ENCODE measurements around the gene PXMP4.

PXMP4 gene

DNA sequence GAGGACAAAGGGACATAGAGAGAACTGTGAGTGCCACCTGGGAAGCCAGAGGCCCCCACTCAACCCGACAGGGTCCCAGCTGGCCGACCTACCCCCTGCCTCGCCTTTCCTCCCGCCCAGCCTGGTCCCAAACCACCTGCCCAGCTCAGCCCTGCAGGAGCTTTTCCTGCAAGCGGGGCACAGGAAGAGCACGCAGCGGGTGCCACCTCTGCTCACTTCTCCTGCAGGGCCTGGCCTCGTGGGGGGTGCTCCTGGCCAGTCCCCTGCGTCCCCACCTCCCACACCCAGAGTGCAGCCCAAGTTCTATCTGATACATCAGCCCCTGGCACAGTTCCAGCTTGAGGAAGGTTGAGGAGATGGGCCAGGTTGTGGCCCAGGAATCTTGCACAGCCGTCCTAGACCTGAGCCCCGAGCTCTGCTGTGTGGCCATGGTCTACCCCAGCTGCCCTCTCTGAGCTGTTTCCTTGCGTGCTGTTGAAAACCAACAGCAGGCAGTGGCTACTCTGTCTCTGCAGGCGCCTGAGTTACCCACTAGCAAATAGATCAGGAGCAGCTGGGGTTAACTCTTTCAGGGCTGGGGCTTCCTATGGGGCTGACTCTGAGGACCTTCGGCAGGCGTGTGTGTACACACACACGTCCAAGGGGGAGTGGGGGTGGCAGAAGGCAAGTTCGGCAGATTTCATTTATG, 47.5 kb downstream of the PXMP4 start:
- H3K27ac ChIP-seq = no peak overlapping the region
- peaks cover 20 to 22% of the 10 kb centered on the region in 2 experiments for H3K4me1 ChIP-seq (ENCODE audit: control insufficient read depth in 1 of 2, insufficient read depth in 1 of 2, low read depth in 1 of 2, low read length in 1 of 2)
- TF ChIP-seq CTCF (IDR thresholded peaks at IDR 0.05) = no peak
- no peaks in the 10 kb centered on the region for H3K27me3 ChIP-seq
- H3K9me3 ChIP-seq = no peaks in the 10 kb centered on the region
- no peak overlapping the region for H3K4me3 ChIP-seq (ENCODE audit: low read depth in 1 of 2, low read length in 1 of 2)
- no peaks in the 10 kb centered on the region for H3K36me3 ChIP-seq

- no peaks in the 10 kb centered on the region for H3K36me3 ChIP-seq
- H3K27ac ChIP-seq = no peak overlapping the region
- no peaks in the 10 kb centered on the region for H3K9me3 ChIP-seq
- no peaks in the 10 kb centered on the region for H3K27me3 ChIP-seq
- H3K4me3 ChIP-seq (ENCODE audit: low read depth in 1 of 2, low read length in 1 of 2) = no peak overlapping the region
- peaks cover 28 to 29% of the 10 kb centered on the region in 2 experiments for H3K4me1 ChIP-seq (ENCODE audit: control insufficient read depth in 1 of 2, insufficient read depth in 1 of 2, low read depth in 1 of 2, low read length in 1 of 2)
- no peak for TF ChIP-seq CTCF (IDR thresholded peaks at IDR 0.05)
These were observed 48.4 kb downstream of the PXMP4 start for GRCh38 chr20:33671573-33672288.

GRCh38 chr20:33670715-33671499, 49.2 kb downstream of the PXMP4 start:
- Histone ChIP-seq H3K27ac (no peak overlapping the region), H3K27me3 (no peaks in the 10 kb centered on the region), H3K4me1 (ENCODE audit: control insufficient read depth in 1 of 2, insufficient read depth in 1 of 2, low read depth in 1 of 2, low read length in 1 of 2) (peaks cover 36% of the 10 kb centered on the region in 2 experiments), H3K36me3 (no peaks in the 10 kb centered on the region), H3K4me3 (ENCODE audit: low read depth in 1 of 2, low read length in 1 of 2) (no peak overlapping the region), H3K9me3 (no peaks in the 10 kb centered on the region)
- TF ChIP-seq CTCF (IDR thresholded peaks at IDR 0.05) = no peak

- H3K36me3 ChIP-seq = no peaks in the 10 kb centered on the region
- no peak for TF ChIP-seq CTCF (IDR thresholded peaks at IDR 0.05)
- no peaks in the 10 kb centered on the region for H3K27me3 ChIP-seq
- no peak overlapping the region for H3K27ac ChIP-seq
- no peaks in the 10 kb centered on the region for H3K9me3 ChIP-seq
- no peak overlapping the region for H3K4me3 ChIP-seq (ENCODE audit: low read depth in 1 of 2, low read length in 1 of 2)
- H3K4me1 ChIP-seq (ENCODE audit: control insufficient read depth in 1 of 2, insufficient read depth in 1 of 2, low read depth in 1 of 2, low read length in 1 of 2) = peaks cover 36% of the 10 kb centered on the region in 2 experiments
These were observed 50.1 kb downstream of the PXMP4 start for GRCh38 chr20:33669873-33670640.

GRCh38 chr20:33669224-33669623, 50.9 kb downstream of the PXMP4 start:
- peaks cover 36% of the 10 kb centered on the region in 2 experiments for H3K4me1 ChIP-seq (ENCODE audit: control insufficient read depth in 1 of 2, insufficient read depth in 1 of 2, low read depth in 1 of 2, low read length in 1 of 2)
- H3K27me3 ChIP-seq = no peaks in the 10 kb centered on the region
- TF ChIP-seq CTCF (IDR thresholded peaks at IDR 0.05) = no peak
- no peak overlapping the region for H3K27ac ChIP-seq
- H3K9me3 ChIP-seq = no peaks in the 10 kb centered on the region
- H3K4me3 ChIP-seq (ENCODE audit: low read depth in 1 of 2, low read length in 1 of 2) = no peak overlapping the region
- no peaks in the 10 kb centered on the region for H3K36me3 ChIP-seq

Data from neutrophil (primary cell).